Measurements from ENCODE around the gene SPANXN4.

Gene SPANXN4, protein sequence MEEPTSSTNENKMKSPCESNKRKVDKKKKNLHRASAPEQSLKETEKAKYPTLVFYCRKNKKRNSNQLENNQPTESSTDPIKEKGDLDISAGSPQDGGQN

GRCh38 chrX:143025628-143026027 lies at the start of gene SPANXN4:
TSS of gene SPANXN4 (plus strand) at chrX:143025928. CDS start at chrX:143026015, 87 bp downstream.
- DNase-seq = no peak

DNA sequence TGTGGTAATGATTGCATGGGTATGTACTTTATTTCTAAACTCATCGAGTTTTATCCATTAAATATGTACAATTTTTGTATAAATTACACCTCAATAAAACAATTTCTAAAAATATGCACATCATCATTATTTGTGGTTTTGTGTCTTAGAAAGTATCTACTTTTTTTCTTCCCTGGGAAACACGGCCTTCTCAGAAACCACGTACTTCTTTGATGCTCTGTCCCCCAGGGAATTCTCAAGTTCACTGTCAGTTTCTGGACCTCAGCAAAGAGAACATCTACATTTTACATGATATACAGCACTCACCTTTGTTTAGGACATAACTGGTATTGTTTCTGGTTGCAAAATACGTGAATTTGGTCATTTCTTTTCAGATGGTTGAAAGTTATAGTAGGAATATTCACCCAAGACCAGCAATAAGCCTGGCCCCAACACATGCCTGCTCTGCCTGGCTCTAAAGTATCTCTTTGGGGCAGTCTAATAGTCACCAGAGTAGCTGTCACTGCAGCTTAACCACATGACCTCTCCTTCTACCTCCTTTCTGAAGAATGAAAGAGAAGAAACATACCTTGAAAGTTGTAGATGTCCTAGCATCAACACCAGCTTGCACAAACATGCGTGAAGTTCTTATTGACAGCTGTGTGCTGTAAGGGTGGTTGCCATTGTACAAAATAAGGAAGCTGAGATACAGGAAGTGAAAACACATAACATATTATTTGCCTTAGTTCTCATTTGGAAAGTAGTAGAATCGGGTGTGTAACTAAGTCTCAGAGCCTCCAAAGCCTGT lies 48.4 kb upstream of the SPANXN4 start:
- DNase-seq = no peak

GRCh38 chrX:142978130-142978684 lies 47.5 kb upstream of the SPANXN4 start:
- DNase-seq = no peak

DNA sequence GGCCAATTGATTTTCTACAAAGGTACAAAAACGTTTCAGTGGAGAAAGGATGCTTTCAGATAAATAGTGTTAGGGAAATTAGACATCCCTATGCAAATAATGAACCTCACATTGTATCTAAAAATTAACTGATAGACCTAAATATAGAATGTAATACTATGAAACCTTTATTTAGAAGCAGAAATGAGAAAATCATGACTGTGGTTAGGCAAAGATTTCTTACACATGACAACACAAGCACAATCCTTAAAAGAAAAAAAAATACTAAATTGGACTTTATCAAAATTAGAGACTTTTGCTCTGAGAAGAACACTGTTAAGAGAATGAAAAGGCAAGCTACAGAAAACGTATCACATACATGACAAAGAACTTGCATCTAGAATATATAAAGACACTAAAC lies 43.0 kb upstream of the SPANXN4 start:
- DNase-seq = no peak

DNA sequence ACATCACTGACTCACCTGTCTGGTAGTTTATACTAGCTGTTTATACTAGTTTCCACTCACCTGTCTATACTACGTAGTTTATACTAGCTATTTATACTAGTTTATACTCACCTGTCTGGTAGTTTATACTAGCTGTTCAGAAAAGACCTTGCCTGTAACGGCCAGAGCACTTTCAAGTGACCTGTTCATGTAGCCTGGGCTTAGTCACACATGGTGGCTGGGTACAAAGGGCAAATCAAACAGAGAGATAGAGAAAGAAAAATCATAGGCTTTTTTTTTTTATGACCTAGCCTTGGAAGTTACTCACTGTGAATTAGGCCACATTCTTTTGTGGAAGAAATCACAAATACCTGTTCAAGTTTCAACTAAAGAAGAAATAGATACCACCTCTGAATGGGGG lies 30.7 kb upstream of the SPANXN4 start:
- DNase-seq = no peak

GRCh38 chrX:142998447-142999198 lies 27.1 kb upstream of the SPANXN4 start:
- DNase-seq = no peak

DNA sequence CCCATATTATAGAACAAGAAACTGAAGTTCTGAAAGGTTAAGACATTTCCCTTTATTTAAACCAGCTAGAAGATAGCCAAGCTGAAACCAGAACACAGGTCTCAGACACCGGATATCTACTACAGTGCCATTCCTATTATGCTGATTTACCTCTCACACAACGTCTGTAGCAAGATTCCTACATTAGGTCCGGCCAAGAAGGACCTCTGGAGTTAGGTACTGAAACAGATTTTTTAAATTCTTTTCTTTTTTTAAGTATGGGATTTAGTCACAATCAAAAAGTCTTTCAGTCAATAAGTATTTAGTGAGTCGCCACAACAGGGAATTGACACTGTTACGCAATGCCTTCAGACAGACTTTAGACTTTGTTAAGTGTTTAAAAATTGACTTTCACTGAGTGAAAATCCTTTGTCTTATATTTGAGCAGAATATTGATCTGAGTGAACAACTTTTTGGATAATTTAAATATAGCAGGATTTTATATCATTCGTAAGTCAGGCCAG lies 26.5 kb upstream of the SPANXN4 start:
- no peak for DNase-seq

- DNase-seq = no peak
Observed at GRCh38 chrX:143002206-143002605, 23.5 kb upstream of the SPANXN4 start.

- no peak for DNase-seq
Observed at GRCh38 chrX:143017272-143017671, 8.5 kb upstream of the SPANXN4 start.

DNA sequence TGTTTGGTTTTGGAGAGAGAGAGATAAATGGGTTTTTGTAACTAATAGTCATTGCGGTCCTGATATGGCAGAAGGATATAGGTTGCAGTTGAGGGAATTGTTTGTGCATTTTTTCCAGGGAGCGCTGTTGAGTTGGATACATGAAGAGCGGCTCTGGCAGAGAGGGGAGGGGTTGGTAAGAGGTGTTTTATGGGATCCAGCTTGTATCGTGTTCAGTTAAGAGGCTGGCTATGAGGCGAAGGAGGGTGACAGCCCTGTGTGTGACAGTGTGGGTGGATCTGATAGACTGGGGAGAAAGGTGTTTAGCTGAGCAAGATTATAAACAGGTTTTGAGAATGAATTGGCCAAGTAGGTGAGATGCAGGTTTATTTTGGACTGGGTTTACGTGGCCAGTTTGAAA lies 1.5 kb downstream of the SPANXN4 start:
- no peak for DNase-seq

GRCh38 chrX:143047511-143047910 lies 21.8 kb downstream of the SPANXN4 start:
- no peak for DNase-seq

- DNase-seq = no peak
Observed at GRCh38 chrX:143058120-143058519, 32.4 kb downstream of the SPANXN4 start.

- DNase-seq = no peak
Observed at GRCh38 chrX:143081231-143081630, 55.5 kb downstream of the SPANXN4 start.

- DNase-seq = no peak
Observed at GRCh38 chrX:143082537-143082936, 56.8 kb downstream of the SPANXN4 start.

Measured in activated CD4-positive, alpha-beta T cell treated with anti-CD3 and anti-CD28 coated beads for 4 hours (primary cell).